Measurements from ENCODE around the gene IQCK. TPM values are rescaled to one million over a fixed set of nuclear protein-coding genes. Genes with fewer than 3 reads are reported as not detected.

Gene IQCK
- total and polyA plus RNA-seq, 2 experiments from 2014 or later, result 7.2 to 11.8 TPM

DNA sequence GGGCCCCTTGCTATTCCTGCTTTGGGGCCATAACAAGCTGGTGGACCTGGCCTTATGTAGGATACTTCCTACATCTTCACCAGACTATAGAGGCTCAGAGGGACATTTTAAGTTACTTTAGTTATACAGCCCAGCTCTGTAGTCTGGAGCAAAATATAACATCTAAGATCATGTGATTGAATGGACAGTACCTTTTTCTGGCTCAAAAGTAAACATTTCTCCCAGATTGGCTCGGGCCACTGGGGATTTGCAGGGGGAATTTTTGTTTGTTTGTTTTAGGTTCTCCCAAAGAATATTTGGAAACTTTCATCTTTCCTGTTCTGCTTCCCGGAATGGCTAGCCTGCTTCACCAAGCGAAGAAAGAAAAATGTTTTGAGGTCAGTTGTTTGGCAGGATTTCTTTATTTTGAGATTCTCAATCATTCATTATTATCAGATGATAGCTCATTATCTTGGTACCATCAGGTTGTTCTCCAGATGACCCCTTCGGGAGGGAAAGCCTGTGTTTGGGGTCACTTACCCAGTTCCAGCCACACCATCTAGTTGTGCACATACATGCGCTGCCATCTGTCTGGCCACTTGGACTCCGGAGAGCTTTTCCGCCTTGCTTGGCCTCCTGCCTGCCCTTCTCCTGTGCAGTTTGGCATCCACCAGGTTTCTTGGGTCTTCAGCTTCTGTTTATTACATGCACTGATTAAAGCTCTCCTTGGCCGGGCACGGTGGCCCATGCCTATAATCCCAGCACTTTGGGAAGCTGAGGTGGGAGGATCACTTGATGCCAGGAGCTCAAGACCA, 17.2 kb downstream of the IQCK start:
- H3K4me3 ChIP-seq, result no peak overlapping the region
- no peaks in the 10 kb centered on the region for H3K36me3 ChIP-seq (replicated peaks; ENCODE audit: insufficient read depth, low read depth)
- no peaks in the 10 kb centered on the region for H3K9me3 ChIP-seq (ENCODE audit: low read depth)
- no peaks in the 10 kb centered on the region for H3K4me1 ChIP-seq (ENCODE audit: insufficient read depth)
- H3K4me2 ChIP-seq, result no peak overlapping the region
- H3K27me3 ChIP-seq, result no peaks in the 10 kb centered on the region
- H3K9me2 ChIP-seq (replicated peaks; ENCODE audit: insufficient read depth), result no peaks in the 10 kb centered on the region
- no peaks in the 10 kb centered on the region for H3K79me2 ChIP-seq
- no peaks in the 10 kb centered on the region for H4K20me1 ChIP-seq (ENCODE audit: insufficient read depth, poor library complexity, severe bottlenecking)
- H3K27ac ChIP-seq, result no peak overlapping the region
- TF ChIP-seq, protein P1, sequence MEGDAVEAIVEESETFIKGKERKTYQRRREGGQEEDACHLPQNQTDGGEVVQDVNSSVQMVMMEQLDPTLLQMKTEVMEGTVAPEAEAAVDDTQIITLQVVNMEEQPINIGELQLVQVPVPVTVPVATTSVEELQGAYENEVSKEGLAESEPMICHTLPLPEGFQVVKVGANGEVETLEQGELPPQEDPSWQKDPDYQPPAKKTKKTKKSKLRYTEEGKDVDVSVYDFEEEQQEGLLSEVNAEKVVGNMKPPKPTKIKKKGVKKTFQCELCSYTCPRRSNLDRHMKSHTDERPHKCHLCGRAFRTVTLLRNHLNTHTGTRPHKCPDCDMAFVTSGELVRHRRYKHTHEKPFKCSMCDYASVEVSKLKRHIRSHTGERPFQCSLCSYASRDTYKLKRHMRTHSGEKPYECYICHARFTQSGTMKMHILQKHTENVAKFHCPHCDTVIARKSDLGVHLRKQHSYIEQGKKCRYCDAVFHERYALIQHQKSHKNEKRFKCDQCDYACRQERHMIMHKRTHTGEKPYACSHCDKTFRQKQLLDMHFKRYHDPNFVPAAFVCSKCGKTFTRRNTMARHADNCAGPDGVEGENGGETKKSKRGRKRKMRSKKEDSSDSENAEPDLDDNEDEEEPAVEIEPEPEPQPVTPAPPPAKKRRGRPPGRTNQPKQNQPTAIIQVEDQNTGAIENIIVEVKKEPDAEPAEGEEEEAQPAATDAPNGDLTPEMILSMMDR (IDR thresholded peaks at IDR 0.05; ENCODE audit: poor library complexity), result no peak
- TF ChIP-seq EZH2 (IDR thresholded peaks at IDR 0.05; ENCODE audit: borderline replicate concordance) (no peak), EZH2phosphoT487 (IDR thresholded peaks at IDR 0.05; ENCODE audit: low read depth, severe bottlenecking, unreplicated experiment) (no peak)
- H2AFZ ChIP-seq, result no peak overlapping the region
- no peak for DNase-seq (ENCODE audit: low spot score)
- WGBS (ENCODE audit: low lambda C conversion rate, missing lambda C conversion rate), result 80% methylated on average over 9 of the region's 9 CpGs

DNA sequence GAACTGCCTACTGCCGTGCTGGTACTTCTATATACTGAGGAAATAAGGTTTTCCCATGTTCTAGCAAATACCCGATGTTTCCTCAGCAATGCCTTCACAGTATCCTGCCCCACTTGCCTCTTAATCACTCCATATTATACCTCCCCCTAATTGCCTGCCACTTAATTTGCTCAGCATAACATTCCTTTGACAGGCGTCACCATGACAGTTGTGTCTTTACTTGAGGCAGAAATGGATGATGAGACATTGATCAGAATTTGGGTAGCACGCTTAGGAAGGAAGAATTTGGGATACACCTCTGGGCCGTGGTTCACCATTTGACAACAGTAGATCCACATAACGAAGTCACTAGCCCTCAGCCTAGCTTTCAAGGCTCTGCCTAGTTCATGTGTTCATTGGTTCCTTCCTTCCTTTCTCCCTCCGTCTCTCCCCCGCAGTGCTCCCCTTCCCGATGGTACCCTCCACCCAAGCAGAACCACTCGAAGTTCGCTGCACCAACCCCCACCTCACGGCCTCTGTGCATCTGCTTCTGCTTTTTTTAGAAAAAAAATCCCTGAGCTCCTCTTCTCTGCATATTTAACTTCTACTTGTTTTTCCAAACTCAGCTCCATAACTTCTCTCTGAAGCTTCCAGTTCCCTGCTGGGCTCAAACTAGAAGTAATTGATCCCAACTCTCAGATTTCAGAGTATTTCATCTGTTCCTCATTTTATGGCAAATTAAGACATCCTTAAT, 19.4 kb downstream of the IQCK start:
- Histone ChIP-seq H3K9me3 (ENCODE audit: low read depth) (no peaks in the 10 kb centered on the region), H3K27me3 (no peaks in the 10 kb centered on the region), H3K4me2 (no peak overlapping the region), H3K4me1 (ENCODE audit: insufficient read depth) (no peaks in the 10 kb centered on the region), H3K79me2 (no peaks in the 10 kb centered on the region), H3K36me3 (replicated peaks; ENCODE audit: insufficient read depth, low read depth) (no peaks in the 10 kb centered on the region), H3K9me2 (replicated peaks; ENCODE audit: insufficient read depth) (no peaks in the 10 kb centered on the region), H3K4me3 (no peak overlapping the region), H4K20me1 (ENCODE audit: insufficient read depth, poor library complexity, severe bottlenecking) (no peaks in the 10 kb centered on the region), H2AFZ (no peak overlapping the region), H3K27ac (no peak overlapping the region)
- DNase-seq (ENCODE audit: low spot score), result no peak
- TF ChIP-seq EZH2 (IDR thresholded peaks at IDR 0.05; ENCODE audit: borderline replicate concordance) (no peak), EZH2phosphoT487 (IDR thresholded peaks at IDR 0.05; ENCODE audit: low read depth, severe bottlenecking, unreplicated experiment) (no peak)
- TF ChIP-seq, protein P1 (IDR thresholded peaks at IDR 0.05; ENCODE audit: poor library complexity), result no peak
- WGBS (ENCODE audit: low lambda C conversion rate, missing lambda C conversion rate), result 94% methylated on average over 12 of the region's 12 CpGs

DNA sequence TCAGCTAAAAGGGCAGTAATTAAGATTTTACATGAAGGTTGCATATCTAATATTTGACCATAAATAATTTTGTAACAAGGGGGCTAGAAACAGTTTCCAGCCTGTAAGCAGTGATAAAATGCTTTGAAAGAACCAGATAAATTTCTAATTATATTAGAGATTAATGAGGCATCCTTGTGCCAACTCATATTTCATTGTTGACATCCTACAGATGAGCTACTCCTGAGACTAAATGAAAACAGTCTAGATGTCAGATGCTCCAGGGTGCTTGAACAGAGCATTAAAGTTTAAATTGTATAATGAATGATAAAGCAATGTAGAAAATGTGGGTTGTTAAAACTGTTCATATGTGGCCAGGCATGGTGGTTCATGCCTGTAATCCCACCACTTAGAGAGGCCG, 23.3 kb downstream of the IQCK start:
- Histone ChIP-seq H3K9me3 (ENCODE audit: low read depth) (no peaks in the 10 kb centered on the region), H3K36me3 (replicated peaks; ENCODE audit: insufficient read depth, low read depth) (no peaks in the 10 kb centered on the region), H3K27ac (no peak overlapping the region), H3K9me2 (replicated peaks; ENCODE audit: insufficient read depth) (no peaks in the 10 kb centered on the region), H3K4me2 (no peak overlapping the region), H3K4me3 (no peak overlapping the region), H4K20me1 (ENCODE audit: insufficient read depth, poor library complexity, severe bottlenecking) (no peaks in the 10 kb centered on the region), H3K27me3 (no peaks in the 10 kb centered on the region), H2AFZ (no peak overlapping the region), H3K79me2 (no peaks in the 10 kb centered on the region), H3K4me1 (ENCODE audit: insufficient read depth) (peaks cover 17% of the 10 kb centered on the region)
- TF ChIP-seq, protein P1 (IDR thresholded peaks at IDR 0.05; ENCODE audit: poor library complexity), result no peak
- no peak for TF ChIP-seq EZH2 (IDR thresholded peaks at IDR 0.05; ENCODE audit: borderline replicate concordance)
- no peak for TF ChIP-seq EZH2phosphoT487 (IDR thresholded peaks at IDR 0.05; ENCODE audit: low read depth, severe bottlenecking, unreplicated experiment)
- no peak for DNase-seq (ENCODE audit: low spot score)
- WGBS (ENCODE audit: low lambda C conversion rate, missing lambda C conversion rate), result 100% methylated on average over 1 of the region's 1 CpG

Measured in hepatocyte (in vitro differentiated cells).